Measurements from ENCODE around the gene PTPRO.

DNA sequence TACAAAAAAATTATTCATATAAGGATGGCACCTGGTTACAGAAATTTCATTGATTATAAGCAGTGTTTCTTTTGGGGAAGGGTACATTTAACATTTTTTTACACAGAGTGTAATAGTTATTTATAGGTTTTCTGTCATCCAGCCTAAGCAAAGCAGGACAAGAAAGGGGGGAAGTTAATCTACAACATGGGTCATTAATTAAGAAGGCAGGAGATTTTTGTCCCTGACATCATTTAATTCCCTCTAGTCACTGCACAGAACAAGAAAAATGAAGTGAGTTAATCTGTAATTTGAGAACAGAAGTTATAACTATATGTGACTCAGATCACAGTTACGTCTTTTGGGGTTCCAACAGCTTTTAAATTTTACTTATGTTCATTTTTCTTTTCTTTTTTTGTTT, 173.4 kb downstream of the PTPRO start:
- no peak for TF ChIP-seq EZH2 (IDR thresholded peaks at IDR 0.05; ENCODE audit: low read length, unreplicated experiment)
- TF ChIP-seq, protein P1, sequence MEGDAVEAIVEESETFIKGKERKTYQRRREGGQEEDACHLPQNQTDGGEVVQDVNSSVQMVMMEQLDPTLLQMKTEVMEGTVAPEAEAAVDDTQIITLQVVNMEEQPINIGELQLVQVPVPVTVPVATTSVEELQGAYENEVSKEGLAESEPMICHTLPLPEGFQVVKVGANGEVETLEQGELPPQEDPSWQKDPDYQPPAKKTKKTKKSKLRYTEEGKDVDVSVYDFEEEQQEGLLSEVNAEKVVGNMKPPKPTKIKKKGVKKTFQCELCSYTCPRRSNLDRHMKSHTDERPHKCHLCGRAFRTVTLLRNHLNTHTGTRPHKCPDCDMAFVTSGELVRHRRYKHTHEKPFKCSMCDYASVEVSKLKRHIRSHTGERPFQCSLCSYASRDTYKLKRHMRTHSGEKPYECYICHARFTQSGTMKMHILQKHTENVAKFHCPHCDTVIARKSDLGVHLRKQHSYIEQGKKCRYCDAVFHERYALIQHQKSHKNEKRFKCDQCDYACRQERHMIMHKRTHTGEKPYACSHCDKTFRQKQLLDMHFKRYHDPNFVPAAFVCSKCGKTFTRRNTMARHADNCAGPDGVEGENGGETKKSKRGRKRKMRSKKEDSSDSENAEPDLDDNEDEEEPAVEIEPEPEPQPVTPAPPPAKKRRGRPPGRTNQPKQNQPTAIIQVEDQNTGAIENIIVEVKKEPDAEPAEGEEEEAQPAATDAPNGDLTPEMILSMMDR (conservative IDR thresholded peaks at IDR 0.05; ENCODE audit: low read depth, low read length) = no peak
- TF ChIP-seq EZH2phosphoT487 (IDR thresholded peaks at IDR 0.05; ENCODE audit: borderline replicate concordance, low read length) = no peak
